ENCODE measurements around the gene FGF9.

Gene FGF9

DNA sequence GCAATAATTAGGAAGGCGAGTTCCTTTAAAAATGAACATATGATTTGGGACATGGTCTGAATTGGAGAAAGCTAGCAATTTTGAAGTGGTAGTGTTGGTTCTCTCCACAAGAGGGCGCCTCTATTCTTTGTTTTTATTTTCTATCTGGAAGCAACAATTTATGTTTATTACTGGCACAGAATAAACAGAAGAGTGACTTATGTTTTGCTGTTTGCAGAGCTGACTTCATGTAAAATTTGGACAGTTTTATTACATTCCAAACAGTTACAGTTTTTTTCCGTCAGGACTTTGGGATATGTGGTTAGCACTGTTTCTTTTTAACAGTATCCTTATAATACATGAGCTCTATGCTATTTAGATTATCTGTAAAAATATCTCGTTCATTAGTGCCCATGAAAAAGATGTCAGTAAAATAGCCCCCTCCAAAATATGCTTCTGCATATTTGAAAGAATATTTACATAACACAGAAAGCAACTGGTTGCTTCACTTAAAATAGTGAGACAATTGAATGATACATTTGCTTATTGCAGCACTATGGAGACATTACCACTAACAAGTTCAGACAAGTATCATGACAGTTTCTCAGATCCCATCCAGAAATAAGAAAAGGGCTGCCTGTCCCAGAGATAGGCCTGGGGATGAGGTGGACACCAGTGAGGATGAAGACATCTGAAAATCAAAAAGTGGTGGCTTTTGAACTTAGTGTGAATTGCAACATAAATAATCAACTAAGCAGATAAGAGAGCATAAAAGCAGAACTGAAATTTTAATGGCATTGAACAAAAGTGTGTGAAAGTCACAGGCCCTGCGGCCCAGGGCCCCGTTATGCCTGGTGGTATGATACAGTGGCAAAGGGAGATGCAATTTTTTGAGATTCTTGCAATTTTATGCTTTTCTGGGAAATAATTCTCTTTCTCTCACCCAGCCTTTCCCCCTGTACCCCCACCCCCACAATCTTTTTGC, 32.3 kb upstream of the FGF9 start:
- Histone ChIP-seq H3K36me3 (ENCODE audit: control insufficient read depth, insufficient read depth, low read length) (no peaks in the 10 kb centered on the region), H3K4me3 (replicated peaks; ENCODE audit: low read depth, low read length) (no peak overlapping the region)
- DNase-seq (ENCODE audit: extremely low read depth, insufficient read length), result no peak

DNA sequence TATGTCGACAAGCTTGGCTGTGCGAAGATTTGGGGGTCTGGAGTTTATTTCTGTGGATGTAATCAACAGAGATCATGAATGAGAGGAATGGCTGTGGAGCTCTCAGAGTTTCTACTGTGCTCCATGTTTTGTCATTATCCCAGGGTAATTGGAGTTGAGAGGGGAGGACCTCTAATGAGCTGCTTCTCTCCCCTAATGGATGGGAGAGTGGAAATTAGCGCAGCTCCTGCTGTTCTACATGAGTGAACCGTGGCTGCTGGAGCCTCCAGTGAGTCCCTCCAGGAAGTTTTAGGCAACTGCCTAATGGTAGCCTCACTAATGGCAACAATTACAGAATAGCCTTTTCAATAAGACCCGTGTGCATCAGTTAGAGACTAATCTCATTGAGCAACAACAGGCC, 31.3 kb upstream of the FGF9 start:
- no peaks in the 10 kb centered on the region for H3K36me3 ChIP-seq (ENCODE audit: control insufficient read depth, insufficient read depth, low read length)
- no peaks in the 10 kb centered on the region for H3K27me3 ChIP-seq (replicated peaks; ENCODE audit: control insufficient read depth, insufficient read depth, low read length)
- no peak for DNase-seq (ENCODE audit: extremely low read depth, insufficient read length)
- TF ChIP-seq CTCF (IDR thresholded peaks at IDR 0.05; ENCODE audit: insufficient read depth, low read length, poor library complexity, severe bottlenecking), result no peak
- no peak overlapping the region for H3K4me3 ChIP-seq (replicated peaks; ENCODE audit: low read depth, low read length)

More for the DNA sequence above, 32.3 kb upstream of the FGF9 start:
- TF ChIP-seq CTCF (IDR thresholded peaks at IDR 0.05; ENCODE audit: insufficient read depth, low read length, poor library complexity, severe bottlenecking), result peak; percentile 66
- no peaks in the 10 kb centered on the region for H3K27me3 ChIP-seq (replicated peaks; ENCODE audit: control insufficient read depth, insufficient read depth, low read length)

- no peaks in the 10 kb centered on the region for H3K27me3 ChIP-seq (replicated peaks; ENCODE audit: control insufficient read depth, insufficient read depth, low read length)
- H3K36me3 ChIP-seq (ENCODE audit: control insufficient read depth, insufficient read depth, low read length), result no peaks in the 10 kb centered on the region
- H3K4me3 ChIP-seq (replicated peaks; ENCODE audit: low read depth, low read length), result no peak overlapping the region
- no peak for DNase-seq (ENCODE audit: extremely low read depth, insufficient read length)
- TF ChIP-seq CTCF (IDR thresholded peaks at IDR 0.05; ENCODE audit: insufficient read depth, low read length, poor library complexity, severe bottlenecking), result no peak
Observed at GRCh38 chr13:21641629-21642028, 29.2 kb upstream of the FGF9 start.

DNA sequence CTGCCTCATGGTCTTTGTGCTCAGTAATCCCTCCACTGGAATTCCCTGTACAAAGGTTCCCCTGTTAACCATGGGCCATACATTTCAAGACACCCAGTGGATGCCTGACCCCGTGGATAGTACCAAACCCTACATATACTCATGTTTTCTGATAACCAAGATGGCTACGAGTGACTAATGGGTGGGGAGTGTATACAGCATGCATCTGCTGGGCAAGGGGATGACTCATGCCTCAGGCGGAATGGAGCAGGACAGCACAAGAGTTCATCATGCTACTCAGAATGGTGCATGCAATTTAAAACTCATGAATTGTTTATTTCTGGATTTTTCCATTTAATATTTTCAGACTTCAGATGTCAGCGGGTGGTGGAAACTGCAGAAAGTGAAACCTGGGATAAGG, 13.3 kb upstream of the FGF9 start:
- DNase-seq (ENCODE audit: extremely low read depth, insufficient read length), result no peak
- TF ChIP-seq CTCF (IDR thresholded peaks at IDR 0.05; ENCODE audit: insufficient read depth, low read length, poor library complexity, severe bottlenecking), result no peak
- Histone ChIP-seq H3K36me3 (ENCODE audit: control insufficient read depth, insufficient read depth, low read length) (no peaks in the 10 kb centered on the region), H3K27me3 (replicated peaks; ENCODE audit: control insufficient read depth, insufficient read depth, low read length) (no peaks in the 10 kb centered on the region; the same call in none of the 2 replicates), H3K4me3 (replicated peaks; ENCODE audit: low read depth, low read length) (no peak overlapping the region)

DNA sequence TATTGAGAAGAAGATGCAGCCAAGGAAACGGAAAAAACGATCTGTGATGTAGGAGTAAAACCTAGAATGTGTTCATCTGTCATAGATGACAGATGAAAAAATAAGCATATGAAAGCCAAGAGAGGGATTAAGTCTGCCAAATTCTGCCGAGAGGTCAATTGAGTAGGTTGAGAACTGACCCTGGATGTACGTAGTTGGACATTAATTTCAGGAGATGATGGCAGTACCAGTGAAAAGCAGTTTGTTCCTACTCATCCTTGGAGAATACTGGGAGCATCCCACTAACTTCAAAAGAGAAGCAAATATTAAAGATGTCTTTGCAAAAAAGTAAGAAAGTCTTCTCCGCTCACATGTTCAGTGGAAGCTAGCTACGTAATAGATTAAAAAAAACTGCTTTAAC, 11.8 kb upstream of the FGF9 start:
- no peak for DNase-seq (ENCODE audit: extremely low read depth, insufficient read length)
- TF ChIP-seq CTCF (IDR thresholded peaks at IDR 0.05; ENCODE audit: insufficient read depth, low read length, poor library complexity, severe bottlenecking), result no peak
- no peak overlapping the region for H3K4me3 ChIP-seq (replicated peaks; ENCODE audit: low read depth, low read length)
- H3K36me3 ChIP-seq (ENCODE audit: control insufficient read depth, insufficient read depth, low read length), result no peaks in the 10 kb centered on the region
- H3K27me3 ChIP-seq (replicated peaks; ENCODE audit: control insufficient read depth, insufficient read depth, low read length), result peaks cover 1% of the 10 kb centered on the region

Measured in GM06990 (cell line).